H1 (cell line): Measurements from ENCODE around the gene SHISA6.

Experiments
- EZH2 ChIP-seq: fragments of 200-600 bp; sonication (generic); IDR thresholded peaks from 2 replicates; pipeline ENCODE4 v1.7.1; 2012; ENCODE audit warnings: low read depth, mild to moderate bottlenecking, moderate library complexity, low read length, inconsistent platforms; ENCODE audit not compliant: severe bottlenecking
- POLR2AphosphoS5 ChIP-seq: IDR thresholded peaks from 2 replicates; pipeline ENCODE4 v1.6.1; 2011; ENCODE audit warnings: low read depth, low read length
- TAF1 ChIP-seq: IDR thresholded peaks from 2 replicates; pipeline ENCODE4 v1.6.1; 2011; ENCODE audit warnings: mild to moderate bottlenecking, low read depth, low read length
- ZNF274 ChIP-seq: IDR thresholded peaks from 2 replicates; pipeline ENCODE4 v1.7.0; 2012; ENCODE audit warnings: low read length, borderline replicate concordance; ENCODE audit errors: extremely low read depth
- TF ChIP-seq, protein P1 (sequence below), 3 experiments: IDR thresholded peaks; 1 replicate in 2 of 3; 2 replicates in 1 of 3; pipeline versions ENCODE4 v1.5.1 to v1.6.1; 2011; ENCODE audit warnings: low read length in 3 of 3, mild to moderate bottlenecking in 3 of 3, inconsistent platforms in 2 of 3, low read depth in 1 of 3, moderate library complexity in 1 of 3; ENCODE audit not compliant: insufficient read depth in 1 of 3; ENCODE audit errors: control extremely low read depth in 1 of 3

- TF ChIP-seq POLR2AphosphoS5 (no peak), ZNF274 (no peak), EZH2 (no peak), TAF1 (no peak)
- TF ChIP-seq, protein P1, sequence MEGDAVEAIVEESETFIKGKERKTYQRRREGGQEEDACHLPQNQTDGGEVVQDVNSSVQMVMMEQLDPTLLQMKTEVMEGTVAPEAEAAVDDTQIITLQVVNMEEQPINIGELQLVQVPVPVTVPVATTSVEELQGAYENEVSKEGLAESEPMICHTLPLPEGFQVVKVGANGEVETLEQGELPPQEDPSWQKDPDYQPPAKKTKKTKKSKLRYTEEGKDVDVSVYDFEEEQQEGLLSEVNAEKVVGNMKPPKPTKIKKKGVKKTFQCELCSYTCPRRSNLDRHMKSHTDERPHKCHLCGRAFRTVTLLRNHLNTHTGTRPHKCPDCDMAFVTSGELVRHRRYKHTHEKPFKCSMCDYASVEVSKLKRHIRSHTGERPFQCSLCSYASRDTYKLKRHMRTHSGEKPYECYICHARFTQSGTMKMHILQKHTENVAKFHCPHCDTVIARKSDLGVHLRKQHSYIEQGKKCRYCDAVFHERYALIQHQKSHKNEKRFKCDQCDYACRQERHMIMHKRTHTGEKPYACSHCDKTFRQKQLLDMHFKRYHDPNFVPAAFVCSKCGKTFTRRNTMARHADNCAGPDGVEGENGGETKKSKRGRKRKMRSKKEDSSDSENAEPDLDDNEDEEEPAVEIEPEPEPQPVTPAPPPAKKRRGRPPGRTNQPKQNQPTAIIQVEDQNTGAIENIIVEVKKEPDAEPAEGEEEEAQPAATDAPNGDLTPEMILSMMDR (IDR thresholded peaks at IDR 0.05; ENCODE audit: control extremely low read depth in 1 of 3, insufficient read depth in 1 of 3, low read depth in 1 of 3, low read length in 3 of 3): no peak
Observed at GRCh38 chr17:11353601-11354000, 112.6 kb downstream of the SHISA6 start.
